GM19238 (cell line): ENCODE measurements around the gene SEC24D.

ENCODE experiments used
- DNase-seq: peaks from one replicate; pipeline ENCODE4 v3.0.0; 2011; ENCODE audit warnings: low spot score; ENCODE audit not compliant: insufficient read length

SEC24D gene

GRCh38 chr4:118718511-118719170 lies 117.3 kb downstream of the SEC24D start:
- no peak for DNase-seq

DNA sequence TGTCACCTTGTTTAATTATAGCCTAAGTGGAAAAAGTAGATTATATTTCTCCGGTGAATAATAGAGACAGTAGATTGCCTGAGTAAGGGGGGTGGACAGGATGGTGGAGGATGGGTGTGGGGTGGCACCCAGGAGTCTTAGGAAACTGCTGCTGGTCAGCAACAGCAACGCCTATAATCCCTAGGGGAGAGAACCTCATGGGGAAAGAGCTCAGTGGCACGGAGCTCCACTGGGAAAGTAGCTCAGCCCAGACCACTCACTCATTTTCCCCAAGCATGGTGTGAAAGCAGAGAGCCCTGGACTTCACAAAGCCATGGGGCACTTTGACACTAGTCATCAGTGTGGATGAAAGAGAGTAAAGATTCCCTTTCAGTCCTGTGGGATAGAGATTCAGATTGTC lies 119.6 kb downstream of the SEC24D start:
- no peak for DNase-seq

GRCh38 chr4:118714682-118715081 lies 121.2 kb downstream of the SEC24D start:
- no peak for DNase-seq

DNA sequence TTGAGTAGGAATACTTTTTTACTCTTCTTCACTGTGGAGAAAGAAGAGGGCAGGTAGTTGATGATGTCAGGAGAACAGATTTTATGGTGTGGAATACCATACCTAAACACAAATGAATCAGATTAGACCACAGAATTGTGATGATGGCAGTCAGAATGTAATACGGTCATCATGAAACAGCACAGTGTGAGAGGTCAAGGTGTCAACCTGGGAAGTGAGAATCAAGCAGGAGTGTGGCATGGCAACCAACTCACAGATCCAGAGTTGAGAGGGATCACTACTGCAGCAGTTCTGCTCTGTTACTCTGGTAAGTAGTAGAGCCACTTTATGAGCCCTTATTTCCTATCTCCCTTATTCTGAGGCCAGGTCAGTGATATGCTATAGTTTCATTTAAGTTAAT lies 123.1 kb downstream of the SEC24D start:
- DNase-seq: no peak

DNA sequence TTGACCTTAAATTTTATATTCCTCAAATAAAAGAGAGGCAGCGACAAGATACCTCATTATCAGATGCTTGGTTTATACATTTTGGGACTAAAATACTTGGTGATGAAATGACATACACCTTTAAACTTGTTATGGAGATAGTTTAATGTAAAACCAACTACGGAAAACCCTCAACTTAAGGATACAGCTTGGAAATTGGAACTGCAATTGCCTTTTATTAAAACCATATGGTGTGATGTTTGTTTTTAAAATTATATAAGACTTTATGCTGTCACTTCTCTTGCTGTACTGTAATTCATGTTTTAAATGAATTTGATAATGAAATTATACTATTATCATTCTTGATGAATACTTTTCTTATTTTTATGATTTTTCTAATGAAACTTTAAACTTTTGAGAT lies 124.9 kb downstream of the SEC24D start:
- no peak for DNase-seq

GRCh38 chr4:118703118-118703517 lies 132.8 kb downstream of the SEC24D start:
- no peak for DNase-seq

GRCh38 chr4:118684873-118685811 lies 150.8 kb downstream of the SEC24D start, which contains the start of gene METTL14:
Gene METTL14, plus strand, starts transcription at chr4:118685392. Its CDS starts 143 bp downstream, at chr4:118685535.
- DNase-seq: peak; percentile 68

DNA sequence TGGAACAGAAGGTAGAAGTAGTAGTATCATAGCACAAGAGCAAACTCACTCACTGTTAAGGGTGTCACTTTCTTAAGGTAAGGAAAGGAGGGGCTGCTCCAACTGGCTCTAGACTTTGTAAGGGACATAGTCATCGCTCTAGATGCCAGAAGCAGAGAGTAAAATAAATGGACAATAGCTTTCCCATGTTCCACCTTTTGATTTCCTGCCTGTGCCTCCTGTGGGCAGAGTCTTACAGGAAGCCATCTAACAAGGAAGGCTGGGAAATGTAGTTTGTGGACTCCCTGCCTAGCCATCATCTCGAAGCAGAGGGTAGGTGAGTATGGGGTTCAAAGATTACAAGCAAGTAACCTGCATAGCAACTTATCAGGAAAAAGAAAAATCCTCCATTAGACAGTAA lies 152.4 kb downstream of the SEC24D start:
- DNase-seq: no peak

DNA sequence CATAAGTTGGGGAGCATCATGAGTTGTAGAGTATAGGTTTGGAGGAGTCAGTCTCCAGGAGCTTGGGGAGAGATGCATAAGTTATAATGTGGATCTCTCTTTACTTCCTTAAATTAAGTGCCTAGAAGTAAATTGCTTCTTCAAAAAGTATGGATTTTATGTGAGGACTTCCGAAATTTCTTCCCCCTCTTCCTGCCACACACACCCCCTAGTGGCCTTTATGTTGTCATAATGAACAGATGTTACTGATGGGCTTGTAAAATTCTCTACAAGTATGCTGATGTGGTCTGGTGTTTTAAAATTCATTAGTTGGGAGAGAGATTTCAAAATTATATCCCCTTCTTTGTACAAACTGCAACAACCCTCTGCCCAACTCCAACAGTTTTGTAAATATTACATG lies 153.0 kb downstream of the SEC24D start:
- DNase-seq: no peak

DNA sequence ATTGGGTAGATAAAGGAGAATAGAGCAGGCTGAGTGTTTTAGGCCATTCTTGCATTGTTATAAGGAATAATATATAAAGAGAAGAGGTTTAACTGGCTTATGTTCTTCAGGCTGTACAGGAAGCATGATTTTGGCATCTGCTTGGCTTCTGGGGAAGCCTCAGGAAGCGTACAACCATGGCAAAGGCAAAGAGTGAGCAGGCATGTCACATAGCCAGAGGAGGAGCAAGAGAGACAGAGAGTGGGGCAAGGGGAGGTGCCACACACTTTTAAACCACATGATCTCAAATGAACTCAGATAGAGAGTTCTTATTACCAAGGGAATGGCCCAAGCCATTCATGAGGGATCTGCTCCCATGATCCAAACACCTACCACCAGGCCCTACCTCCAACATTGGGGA lies 155.1 kb downstream of the SEC24D start:
- DNase-seq: no peak

- no peak for DNase-seq
Observed at GRCh38 chr4:118676128-118676527, 159.8 kb downstream of the SEC24D start.
